Stomach smooth muscle (tissue), 2 donors: ENCODE measurements around the gene RGS17.
"Not testable (repeated sequence)": the region's sequence is repeated elsewhere in the genome, so short reads cannot be mapped to it uniquely, and the experiment has no call there.

Experiments
- H3K27ac ChIP-seq: one replicate; pipeline ENCODE4 v1.7.0; 2013; ENCODE audit warnings: mild to moderate bottlenecking, low read length, inconsistent platforms
- H3K27me3 ChIP-seq, 2 donors: one replicate each; pipeline ENCODE4 v1.7.0; 2013; ENCODE audit warnings: low read length in 2 of 2; ENCODE audit not compliant: insufficient read depth in 2 of 2, control insufficient read depth in 1 of 2
- H3K36me3 ChIP-seq, 2 donors: one replicate each; pipeline ENCODE4 v1.7.0; 2013; ENCODE audit warnings: low read length in 2 of 2; ENCODE audit not compliant: control insufficient read depth in 2 of 2, insufficient read depth in 2 of 2
- H3K4me1 ChIP-seq: one replicate; pipeline ENCODE4 v1.7.0; 2013; ENCODE audit warnings: low read length; ENCODE audit not compliant: control insufficient read depth, insufficient read depth
- H3K4me3 ChIP-seq, 2 donors: one replicate each; pipeline ENCODE4 v1.7.0; 2013; ENCODE audit warnings: low read length in 2 of 2
- H3K9ac ChIP-seq, 2 donors: one replicate each; pipeline ENCODE4 v1.7.0; 2013; ENCODE audit warnings: low read length in 2 of 2, mild to moderate bottlenecking in 1 of 2
- H3K9me3 ChIP-seq, 2 donors: one replicate each; pipeline ENCODE4 v1.7.0; 2013; ENCODE audit warnings: low read length in 2 of 2; ENCODE audit not compliant: control insufficient read depth in 2 of 2
- donor health status: healthy.
- donor health status: Pancreatic carcinoma.

The RGS17 gene

GRCh38 chr6:152993847-152994246 lies 137.2 kb downstream of the RGS17 start:
- Histone ChIP-seq H3K4me1 (no peaks in the 10 kb centered on the region), H3K36me3 (peaks cover 16 to 34% of the 10 kb centered on the region in 2 donors), H3K27me3 (no peaks in the 10 kb centered on the region), H3K4me3 (no peak overlapping the region), H3K9ac (no peak overlapping the region), H3K27ac (no peak overlapping the region), H3K9me3 (no peaks in the 10 kb centered on the region)

DNA sequence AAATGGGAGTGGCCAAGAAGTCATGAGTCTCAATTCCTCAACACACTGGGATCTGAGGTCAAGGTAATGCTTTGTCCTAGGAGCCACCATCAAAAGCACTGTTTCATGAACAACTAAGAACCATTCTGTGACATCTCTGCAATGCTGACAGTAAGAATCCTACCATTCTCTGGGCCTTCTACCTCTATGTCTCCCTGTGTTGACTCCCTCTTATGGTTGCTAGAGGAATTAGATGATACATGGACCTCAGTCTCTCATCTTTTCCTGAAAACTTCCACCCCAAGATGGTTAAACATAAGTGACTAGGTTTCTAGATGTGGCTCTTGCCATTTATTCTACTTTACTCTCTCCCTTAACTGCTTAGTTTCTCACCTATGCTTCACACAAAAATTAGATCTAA lies 137.7 kb downstream of the RGS17 start:
- Histone ChIP-seq H3K9ac (no peak overlapping the region), H3K4me3 (no peak overlapping the region), H3K27ac (no peak overlapping the region), H3K36me3 (peaks cover 16 to 34% of the 10 kb centered on the region in 2 donors), H3K9me3 (no peaks in the 10 kb centered on the region), H3K27me3 (no peaks in the 10 kb centered on the region), H3K4me1 (no peaks in the 10 kb centered on the region)

GRCh38 chr6:152986978-152987377 lies 144.1 kb downstream of the RGS17 start:
- Histone ChIP-seq H3K4me3 (no peak overlapping the region), H3K27ac (no peak overlapping the region), H3K36me3 (peaks cover 1 to 2% of the 10 kb centered on the region in 2 donors), H3K27me3 (no peaks in the 10 kb centered on the region), H3K9ac (no peak overlapping the region), H3K4me1 (peaks cover 15% of the 10 kb centered on the region), H3K9me3 (no peaks in the 10 kb centered on the region)

GRCh38 chr6:152985300-152985699 lies 145.8 kb downstream of the RGS17 start:
- not testable (repeated sequence) for H3K36me3 ChIP-seq, H3K4me3 ChIP-seq, H3K27me3 ChIP-seq, H3K27ac ChIP-seq, H3K9me3 ChIP-seq
- H3K4me1 ChIP-seq, result peaks cover 17% of the 10 kb centered on the region
- peak overlapping the region in 1 of 2 donors; percentile 93 for H3K9ac ChIP-seq

GRCh38 chr6:152984513-152984872 lies 146.6 kb downstream of the RGS17 start:
- H3K27me3 ChIP-seq, result no peaks in the 10 kb centered on the region
- peak overlapping the region; percentile 86 for H3K27ac ChIP-seq
- H3K9ac ChIP-seq, result peak overlapping the region; percentile 91 to 93
- no peaks in the 10 kb centered on the region for H3K9me3 ChIP-seq
- peaks cover 17% of the 10 kb centered on the region for H3K4me1 ChIP-seq
- H3K4me3 ChIP-seq, result peak overlapping the region; percentile 86 to 98
- H3K36me3 ChIP-seq, result peaks cover 0 to 2% of the 10 kb centered on the region in 2 donors

- H3K9me3 ChIP-seq, result no peaks in the 10 kb centered on the region
- peak overlapping the region; percentile 91 to 93 for H3K9ac ChIP-seq
- H3K4me1 ChIP-seq, result peaks cover 17% of the 10 kb centered on the region
- peak overlapping the region; percentile 86 for H3K27ac ChIP-seq
- peaks cover 0 to 2% of the 10 kb centered on the region in 2 donors for H3K36me3 ChIP-seq
- no peaks in the 10 kb centered on the region for H3K27me3 ChIP-seq
- peak overlapping the region; percentile 86 to 98 for H3K4me3 ChIP-seq
Observed at GRCh38 chr6:152983637-152984512, 147.2 kb downstream of the RGS17 start.

- Histone ChIP-seq H3K9ac (peak within 1 kb of the TSS; percentile 91 to 93), H3K9me3 (no peaks in the 10 kb centered on the region), H3K4me3 (peak within 1 kb of the TSS; percentile 86 to 98), H3K27me3 (no peaks in the 10 kb centered on the region), H3K36me3 (peaks cover 0 to 2% of the 10 kb centered on the region in 2 donors), H3K4me1 (peaks cover 17% of the 10 kb centered on the region), H3K27ac (peak within 1 kb of the TSS; percentile 86)
Observed at GRCh38 chr6:152982904-152983636, 148.0 kb downstream of the RGS17 start, which contains the start of gene FBXO5. Gene FBXO5 (minus strand): TSS chr6:152983041. CDS start chr6:152982959, 82 bp downstream.

- peaks cover 17% of the 10 kb centered on the region for H3K4me1 ChIP-seq
- H3K27me3 ChIP-seq, result no peaks in the 10 kb centered on the region
- H3K27ac ChIP-seq, result no peak overlapping the region
- peak overlapping the region; percentile 56 to 86 for H3K4me3 ChIP-seq
- H3K9me3 ChIP-seq, result no peaks in the 10 kb centered on the region
- no peak overlapping the region for H3K9ac ChIP-seq
- peaks cover 0 to 2% of the 10 kb centered on the region in 2 donors for H3K36me3 ChIP-seq
Observed at GRCh38 chr6:152981989-152982903, 148.8 kb downstream of the RGS17 start.

GRCh38 chr6:152981219-152981618 lies 149.9 kb downstream of the RGS17 start:
- Histone ChIP-seq H3K9ac (no peak overlapping the region), H3K9me3 (no peaks in the 10 kb centered on the region), H3K27ac (no peak overlapping the region), H3K27me3 (no peaks in the 10 kb centered on the region), H3K4me3 (no peak overlapping the region), H3K36me3 (peaks cover 0 to 2% of the 10 kb centered on the region in 2 donors), H3K4me1 (peaks cover 17% of the 10 kb centered on the region)

GRCh38 chr6:152980656-152981055 lies 150.4 kb downstream of the RGS17 start:
- peaks cover 17% of the 10 kb centered on the region for H3K4me1 ChIP-seq
- H3K9ac ChIP-seq, result no peak overlapping the region
- no peaks in the 10 kb centered on the region for H3K9me3 ChIP-seq
- H3K27me3 ChIP-seq, result no peaks in the 10 kb centered on the region
- no peaks in the 10 kb centered on the region for H3K36me3 ChIP-seq
- H3K27ac ChIP-seq, result no peak overlapping the region
- H3K4me3 ChIP-seq, result no peak overlapping the region
